Cortex of kidney (tissue), 1 donor: ENCODE measurements around the gene CHST2.
"Not testable (repeated sequence)": the region's sequence is repeated elsewhere in the genome, so short reads cannot be mapped to it uniquely, and the experiment has no call there.

Source experiments
- DNase-seq: peaks from one replicate; lab custom pipeline; 2025; lab: John Stamatoyannopoulos, UW

Gene CHST2

GRCh38 chr3:143119009-143119914 lies at the start of gene CHST2:
Gene CHST2 (plus strand): TSS chr3:143119771. CDS start chr3:143120817, 1,046 bp downstream.
- no peak for DNase-seq

GRCh38 chr3:143070977-143071551 lies 48.5 kb upstream of the CHST2 start:
- DNase-seq, result no peak

- no peak for DNase-seq
Measured at GRCh38 chr3:143071776-143072175, 47.8 kb upstream of the CHST2 start.

GRCh38 chr3:143072298-143073020 lies 47.1 kb upstream of the CHST2 start:
- not testable (repeated sequence) for DNase-seq

GRCh38 chr3:143073541-143073940 lies 46.0 kb upstream of the CHST2 start:
- not testable (repeated sequence) for DNase-seq

- DNase-seq, result not testable (repeated sequence)
Measured at GRCh38 chr3:143073983-143074382, 45.6 kb upstream of the CHST2 start.

GRCh38 chr3:143078883-143079282 lies 40.7 kb upstream of the CHST2 start:
- DNase-seq, result no peak

GRCh38 chr3:143080196-143080595 lies 39.4 kb upstream of the CHST2 start:
- no peak for DNase-seq

- no peak for DNase-seq
Measured at GRCh38 chr3:143081365-143081764, 38.2 kb upstream of the CHST2 start.

- DNase-seq, result no peak
Measured at GRCh38 chr3:143081844-143082778, 37.5 kb upstream of the CHST2 start.

GRCh38 chr3:143083781-143084180 lies 35.8 kb upstream of the CHST2 start:
- no peak for DNase-seq

GRCh38 chr3:143084856-143085731 lies 34.5 kb upstream of the CHST2 start:
- DNase-seq, result no peak

- DNase-seq, result no peak
Measured at GRCh38 chr3:143088835-143089234, 30.7 kb upstream of the CHST2 start.

- no peak for DNase-seq
Measured at GRCh38 chr3:143089965-143090364, 29.6 kb upstream of the CHST2 start.

GRCh38 chr3:143090486-143090885 lies 29.1 kb upstream of the CHST2 start:
- DNase-seq, result no peak

GRCh38 chr3:143090976-143091837 lies 28.4 kb upstream of the CHST2 start:
- DNase-seq, result no peak

GRCh38 chr3:143092191-143092590 lies 27.4 kb upstream of the CHST2 start:
- DNase-seq, result no peak

GRCh38 chr3:143095813-143096212 lies 23.8 kb upstream of the CHST2 start:
- DNase-seq, result no peak

GRCh38 chr3:143098032-143098764 lies 21.4 kb upstream of the CHST2 start:
- no peak for DNase-seq
